GM19452 (cell line): ENCODE results near the gene KCNE1.
"Not testable (repeated sequence)": the region's sequence is repeated elsewhere in the genome, so short reads cannot be mapped to it uniquely, and the experiment has no call there.

Experiments used
- ATAC-seq: cut with Tn5 transposase; IDR thresholded peaks from one replicate; pipeline ENCODE4 v1.9.1; 2021; ENCODE audit not compliant: unreplicated experiment

KCNE1 gene

GRCh38 chr21:34513129-34513675 lies 1.2 kb upstream of the KCNE1 start:
- ATAC-seq = no peak

DNA sequence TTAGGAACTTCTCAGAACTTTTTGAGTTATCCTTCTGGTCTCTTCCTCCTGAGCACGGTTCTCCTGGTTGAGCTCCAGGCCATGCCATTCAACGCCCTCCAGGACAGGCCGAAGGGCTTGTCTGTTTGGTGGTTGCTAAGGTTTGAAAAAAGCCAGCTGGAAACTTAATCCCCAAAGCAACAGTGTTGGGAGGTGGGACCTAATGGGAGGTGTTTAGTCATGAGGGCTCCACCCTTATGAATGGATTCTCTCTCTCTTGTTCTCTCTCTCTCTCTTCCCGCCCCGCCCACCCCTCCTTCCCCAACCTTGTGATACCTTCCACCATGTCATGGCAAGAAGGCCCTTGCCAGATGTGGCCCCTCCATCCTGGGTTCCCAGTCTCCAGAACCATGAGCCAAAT lies 829 bp downstream of the KCNE1 start:
- no peak for ATAC-seq

- no peak for ATAC-seq
These were observed 1.6 kb downstream of the KCNE1 start for GRCh38 chr21:34510148-34511142.

GRCh38 chr21:34509151-34509550 lies 2.9 kb downstream of the KCNE1 start:
- ATAC-seq = no peak

DNA sequence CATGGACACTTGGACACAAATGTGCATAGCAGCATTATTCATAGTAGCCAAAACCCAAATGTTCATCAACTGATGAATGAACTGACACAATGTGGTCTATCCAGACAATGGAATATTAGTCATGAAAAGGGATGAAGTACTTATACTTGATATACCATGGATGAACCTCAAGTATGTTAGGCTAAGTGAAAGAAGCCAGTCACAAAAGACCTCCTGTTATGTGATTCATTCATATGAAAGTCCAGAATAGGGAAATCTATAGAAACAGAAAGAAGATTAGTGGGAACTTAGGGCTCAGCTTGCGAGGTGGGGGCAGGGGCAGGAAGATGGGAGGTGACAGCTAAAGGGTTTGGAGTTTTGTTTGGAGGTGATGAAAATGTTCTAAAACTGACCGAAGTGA lies 7.4 kb downstream of the KCNE1 start:
- ATAC-seq = no peak

DNA sequence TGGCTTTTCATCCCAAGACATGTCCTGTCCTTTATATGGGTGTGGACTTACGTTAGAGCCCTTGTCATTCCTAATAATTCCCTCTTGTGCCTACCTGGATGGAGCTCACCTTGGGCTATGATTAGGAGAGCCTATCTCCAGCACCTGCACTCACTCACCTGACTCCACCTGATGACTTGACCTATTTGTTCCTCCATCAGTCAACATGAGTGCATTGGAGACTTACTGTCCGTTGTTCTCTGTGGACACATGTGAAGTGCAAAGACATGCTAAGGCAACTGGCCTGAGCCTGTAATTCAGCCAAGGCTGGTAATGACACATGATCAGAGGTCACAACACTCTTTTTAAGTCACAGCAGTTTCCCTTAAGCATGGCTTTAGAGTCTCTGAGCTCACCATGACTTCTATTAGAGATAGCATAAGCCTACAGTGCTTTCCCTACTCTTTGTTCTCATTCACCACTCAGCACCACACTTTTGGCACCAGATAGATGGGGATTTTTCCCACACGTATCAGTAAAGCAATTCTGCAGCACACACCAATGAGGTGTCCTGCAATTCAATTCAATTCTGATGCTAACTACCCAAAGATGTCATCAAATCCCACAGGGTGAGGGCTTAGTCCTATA lies 9.4 kb downstream of the KCNE1 start:
- no peak for ATAC-seq

DNA sequence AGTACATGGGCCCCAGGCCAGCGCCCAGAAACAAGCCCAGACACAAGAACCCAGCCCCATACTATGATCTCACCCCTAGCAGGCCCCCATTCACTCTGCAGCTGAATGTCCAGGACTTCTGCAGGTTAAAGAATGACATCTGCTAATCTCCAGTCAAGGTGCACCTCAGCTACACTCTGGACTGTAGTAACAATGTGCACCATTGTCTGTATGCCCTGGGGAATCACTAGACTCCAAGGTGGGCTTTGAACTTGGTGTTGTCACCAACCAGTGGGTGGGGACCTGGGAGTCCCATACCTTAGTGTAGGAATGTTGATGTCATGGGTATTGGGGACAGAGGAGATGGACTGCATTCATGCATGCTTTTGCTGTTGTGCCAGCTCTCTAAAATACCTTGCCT lies 10.3 kb downstream of the KCNE1 start:
- ATAC-seq = no peak

DNA sequence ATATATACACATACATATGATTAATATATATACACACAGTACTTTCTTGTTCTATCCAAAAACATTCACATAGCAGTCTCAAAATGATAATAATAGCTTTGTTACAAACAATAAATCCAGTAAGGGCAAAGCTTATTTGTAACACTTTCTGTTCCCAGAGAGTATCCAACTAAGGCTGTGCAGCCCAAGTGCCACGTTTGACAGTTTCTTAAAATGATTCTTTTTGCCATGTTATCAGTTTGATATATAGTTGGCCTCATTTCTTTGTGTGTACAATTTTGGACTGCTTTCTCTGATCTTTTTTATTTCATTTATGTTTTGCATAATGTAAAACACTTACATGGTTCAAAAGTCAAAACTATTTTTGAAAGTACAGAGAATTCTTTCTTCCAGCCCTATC lies 11.8 kb downstream of the KCNE1 start:
- ATAC-seq = no peak

DNA sequence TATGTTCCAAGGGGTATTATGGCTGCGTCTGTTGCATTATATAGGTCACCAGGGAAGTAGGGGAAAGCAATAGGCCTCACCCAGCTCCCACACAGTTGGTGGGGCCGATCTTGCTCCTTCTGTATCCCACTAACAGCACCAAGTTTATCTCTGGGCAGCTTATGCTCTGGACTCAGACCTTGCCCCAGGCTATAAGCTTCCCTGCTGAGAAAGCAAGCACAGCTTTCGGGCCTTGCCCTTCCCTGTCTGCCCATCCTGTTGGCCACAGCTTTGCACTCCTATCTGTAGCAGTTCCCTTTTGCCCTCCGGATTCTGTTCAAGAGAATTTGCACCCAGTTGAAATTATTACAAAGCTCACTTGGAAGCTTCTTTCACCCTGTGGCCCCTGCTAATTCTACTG lies 12.9 kb downstream of the KCNE1 start:
- no peak for ATAC-seq

DNA sequence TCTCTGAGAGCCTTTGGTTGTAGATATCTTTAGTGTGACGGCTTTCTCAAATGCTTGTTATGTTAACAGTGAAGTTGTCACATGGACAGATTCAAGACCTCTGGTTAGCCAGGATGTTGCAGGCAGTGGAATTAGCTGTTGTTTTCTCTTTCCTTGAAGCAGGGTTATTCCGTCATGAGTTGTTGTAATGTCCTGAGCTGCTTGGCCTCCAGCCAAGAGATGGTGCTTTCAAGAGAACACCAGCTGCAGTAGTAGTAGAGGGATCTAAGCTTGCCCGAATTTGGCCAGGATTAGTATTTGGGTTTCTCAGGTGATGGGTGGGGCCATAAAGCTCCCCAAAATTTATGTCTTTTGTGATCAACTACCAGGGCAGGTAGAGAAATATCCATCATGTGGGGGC lies 13.4 kb downstream of the KCNE1 start:
- no peak for ATAC-seq

- ATAC-seq = not testable (repeated sequence)
These were observed 28.2 kb downstream of the KCNE1 start for GRCh38 chr21:34483854-34484253.

- not testable (repeated sequence) for ATAC-seq
These were observed 28.6 kb downstream of the KCNE1 start for GRCh38 chr21:34483435-34483834.

DNA sequence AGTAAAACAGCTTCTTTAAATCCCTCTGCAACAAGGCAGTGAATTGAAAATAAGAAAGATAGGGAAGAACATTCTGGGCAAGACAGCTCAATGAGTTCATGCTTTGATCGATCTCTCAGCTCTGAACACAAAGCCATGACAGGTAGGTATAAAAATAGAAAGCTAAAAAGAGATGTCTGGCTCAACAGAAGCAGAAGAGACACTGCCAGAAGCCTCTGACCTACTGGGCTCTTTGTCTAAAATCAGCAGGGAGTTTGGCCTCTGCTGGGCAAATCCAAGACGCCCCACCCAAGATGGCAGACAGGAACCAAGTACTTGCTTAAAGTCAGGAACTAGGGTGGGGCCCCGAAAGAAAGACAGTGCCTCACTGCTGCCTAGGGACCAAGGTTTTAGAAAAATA lies 44.7 kb downstream of the KCNE1 start:
- ATAC-seq = not testable (repeated sequence)

GRCh38 chr21:34459426-34459825 lies 52.6 kb downstream of the KCNE1 start:
- ATAC-seq = not testable (repeated sequence)

DNA sequence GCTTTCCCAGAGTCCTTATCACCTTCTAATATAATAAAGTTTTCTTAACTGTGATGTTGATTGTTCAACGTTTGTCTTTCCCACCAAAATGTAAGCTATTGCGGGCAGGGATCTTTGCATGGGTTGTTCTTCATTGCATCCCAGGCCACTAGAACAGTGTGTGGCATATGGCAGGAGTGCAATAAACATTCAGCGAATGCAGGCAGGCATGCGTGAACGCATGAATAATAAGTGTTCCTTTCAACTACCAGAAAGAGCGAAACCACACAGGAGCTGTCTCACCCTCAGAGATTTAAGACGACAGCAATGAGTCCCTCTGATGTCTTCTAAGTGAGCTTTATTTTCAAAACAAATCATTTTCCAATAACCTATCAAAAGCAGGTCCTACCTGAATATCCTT lies 53.7 kb downstream of the KCNE1 start:
- ATAC-seq = not testable (repeated sequence)

DNA sequence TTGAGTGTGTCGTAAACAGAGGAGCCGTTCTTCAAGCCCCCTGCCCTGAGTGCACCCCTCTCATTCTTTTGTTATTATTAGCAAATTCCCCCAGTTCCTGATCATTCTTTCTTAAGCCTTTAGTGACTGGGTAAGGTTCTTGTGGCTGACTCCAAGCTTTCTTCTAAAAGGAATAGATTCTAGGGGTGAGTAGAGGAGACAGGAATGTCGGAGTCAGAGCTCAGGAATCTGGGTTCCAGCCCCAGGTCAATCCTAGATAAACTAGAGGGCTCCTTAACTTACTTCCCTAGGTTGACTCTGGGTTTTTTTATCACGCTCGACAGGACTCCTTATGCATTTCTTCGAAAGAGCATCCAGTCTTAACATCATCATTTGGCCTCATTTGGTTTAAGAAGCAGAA lies 55.8 kb downstream of the KCNE1 start:
- not testable (repeated sequence) for ATAC-seq

DNA sequence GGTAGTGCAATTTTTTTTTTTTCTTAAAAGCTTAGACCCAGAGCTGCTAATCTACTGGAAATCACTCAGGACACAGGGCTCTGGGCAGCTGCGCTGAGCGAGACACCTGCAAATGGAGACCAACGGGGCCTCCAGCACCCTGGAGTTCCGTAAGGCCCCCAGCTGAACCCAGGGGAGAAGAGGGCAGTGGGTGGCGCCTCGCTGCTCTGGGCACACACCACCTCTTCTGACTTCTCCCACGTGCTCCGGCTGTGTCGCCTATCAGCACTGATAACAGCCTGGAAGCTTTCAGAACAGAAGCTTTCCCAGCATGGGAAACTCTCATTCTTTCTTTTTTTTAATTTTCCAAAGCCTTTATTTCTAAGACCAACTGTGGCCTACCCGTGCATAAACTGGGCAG lies 56.4 kb downstream of the KCNE1 start:
- ATAC-seq = not testable (repeated sequence)

DNA sequence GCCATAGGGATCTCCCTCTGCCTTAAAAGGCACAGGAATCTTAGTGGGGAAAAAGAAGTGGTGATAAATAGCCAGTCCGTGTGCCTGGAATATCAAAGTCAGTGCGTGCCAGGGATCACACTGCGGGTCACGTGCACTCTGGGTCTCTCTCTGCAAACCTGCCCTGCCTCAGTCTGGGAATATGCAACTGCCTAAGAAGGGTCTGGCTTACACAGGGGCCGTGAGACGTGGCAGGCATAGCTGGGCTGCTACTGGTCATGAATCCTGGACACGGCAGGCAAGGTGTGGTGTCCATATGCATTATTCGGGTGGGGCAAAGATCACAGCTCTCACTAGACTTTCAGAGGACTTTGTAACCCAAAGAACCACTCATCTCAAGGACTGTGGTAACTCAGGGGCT lies 65.0 kb downstream of the KCNE1 start:
- not testable (repeated sequence) for ATAC-seq

- ATAC-seq = not testable (repeated sequence)
These were observed 68.5 kb downstream of the KCNE1 start for GRCh38 chr21:34443486-34443885.

DNA sequence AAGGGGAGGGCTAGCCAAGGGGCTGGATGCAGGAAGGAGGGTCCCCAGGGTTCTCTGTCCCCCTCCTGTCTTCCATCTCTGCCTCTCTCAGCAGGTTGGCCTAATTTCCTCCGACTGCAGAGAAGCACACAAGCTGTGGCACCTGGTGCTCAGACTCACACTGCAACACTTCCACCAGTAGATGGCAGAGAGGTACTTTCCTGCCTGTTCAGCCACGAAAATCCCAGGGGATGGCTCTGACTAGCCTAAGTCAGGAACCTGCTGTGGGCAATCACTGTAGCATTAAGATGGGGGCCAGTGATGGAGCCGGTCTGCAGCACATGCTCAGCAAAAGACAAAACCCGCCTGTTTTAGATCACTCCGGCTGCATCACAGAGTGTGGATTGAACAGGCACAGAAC lies 82.3 kb downstream of the KCNE1 start:
- not testable (repeated sequence) for ATAC-seq

DNA sequence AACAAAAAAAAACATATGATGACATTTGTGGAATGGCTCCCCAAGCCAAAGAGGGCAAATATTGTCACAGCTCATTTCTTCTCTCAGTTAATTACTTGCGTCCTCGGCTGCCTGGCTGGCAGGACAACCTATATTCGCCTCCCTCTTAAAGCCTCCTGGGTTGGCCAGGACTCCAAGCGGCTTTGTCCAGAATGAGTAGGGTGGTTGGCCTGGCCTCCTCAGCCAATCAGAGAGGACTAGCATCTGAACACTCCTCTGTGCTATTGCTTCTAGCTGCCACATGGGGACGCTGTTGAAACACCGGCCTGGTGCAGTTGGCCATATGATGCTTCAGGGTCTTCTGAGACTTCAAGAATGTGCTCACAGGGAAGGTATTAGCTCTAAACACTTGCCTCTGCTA lies 83.6 kb downstream of the KCNE1 start:
- not testable (repeated sequence) for ATAC-seq

DNA sequence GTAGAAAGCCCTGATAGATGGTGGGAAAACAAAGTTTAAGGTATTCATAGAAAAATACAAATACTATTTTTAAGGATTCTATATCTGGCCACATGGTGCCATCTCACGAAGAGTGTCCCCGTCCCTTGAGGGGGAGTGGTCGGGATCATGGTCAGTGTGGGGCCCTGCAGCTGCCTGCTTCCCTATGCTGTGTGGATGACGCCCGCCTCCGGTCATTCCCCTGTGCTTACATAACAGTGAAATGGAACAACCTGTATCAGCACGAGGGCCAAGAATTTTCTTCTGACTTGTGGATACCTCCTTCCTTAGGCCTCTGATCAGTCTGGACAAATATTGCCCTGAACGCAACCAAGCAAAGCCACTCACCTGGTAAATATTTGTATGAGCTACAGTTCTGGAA lies 84.7 kb downstream of the KCNE1 start:
- not testable (repeated sequence) for ATAC-seq
